AG04449 (cell line): ENCODE measurements around the gene KIF7.
"Not testable (repeated sequence)": the region's sequence is repeated elsewhere in the genome, so short reads cannot be mapped to it uniquely, and the experiment has no call there.

Experiments
- CTCF ChIA-PET: fragments of 350-600 bp; formaldehyde crosslinking; extraction: SDS; loops from one replicate; lab custom pipeline; 2021; ENCODE audit warnings: antibody characterized with exemption; lab: Yijun Ruan, JAX
- POLR2A ChIA-PET: fragments of 400-600, 350-600 bp; formaldehyde crosslinking; extraction: SDS; loops from one replicate; lab custom pipeline; 2020; ENCODE audit warnings: antibody characterized with exemption, inconsistent platforms; lab: Yijun Ruan, JAX
- DNase-seq: peaks from one replicate; pipeline ENCODE4 v3.0.0-alpha.2; 2010; ENCODE audit warnings: low read depth, low spot score
- H3K4me3 ChIP-seq: 2 replicates; pipeline ENCODE4 v1.5.1; 2011; ENCODE audit warnings: low read depth, mild to moderate bottlenecking, control low read depth, low read length
- TF ChIP-seq, protein P1 (sequence below): IDR thresholded peaks from one replicate; pipeline ENCODE4 v1.5.1; 2011; ENCODE audit warnings: mild to moderate bottlenecking, moderate library complexity, low read length, control low read depth, inconsistent platforms; ENCODE audit not compliant: insufficient read depth; ENCODE audit errors: missing control alignments

KIF7 gene

GRCh38 chr15:89690276-89691218 lies 35.3 kb upstream of the KIF7 start, which contains the start of the genes PEX11A and WDR93:
PEX11A (minus strand) TSS chr15:89690754; CDS start chr15:89690632, 122 bp downstream.
WDR93 (plus strand) TSS chr15:89690811; CDS start chr15:89701747, 10,936 bp downstream.
- peak within 1 kb of the TSS; percentile 94 for H3K4me3 ChIP-seq
- CTCF ChIA-PET: interaction anchor here (0.9 kb wide), 1 partner anchor 12 kb away, joined by 3 read pairs; no protein-coding TSS in a partner anchor
- POLR2A ChIA-PET: no interaction called here
- no peak for DNase-seq
- TF ChIP-seq, protein P1, sequence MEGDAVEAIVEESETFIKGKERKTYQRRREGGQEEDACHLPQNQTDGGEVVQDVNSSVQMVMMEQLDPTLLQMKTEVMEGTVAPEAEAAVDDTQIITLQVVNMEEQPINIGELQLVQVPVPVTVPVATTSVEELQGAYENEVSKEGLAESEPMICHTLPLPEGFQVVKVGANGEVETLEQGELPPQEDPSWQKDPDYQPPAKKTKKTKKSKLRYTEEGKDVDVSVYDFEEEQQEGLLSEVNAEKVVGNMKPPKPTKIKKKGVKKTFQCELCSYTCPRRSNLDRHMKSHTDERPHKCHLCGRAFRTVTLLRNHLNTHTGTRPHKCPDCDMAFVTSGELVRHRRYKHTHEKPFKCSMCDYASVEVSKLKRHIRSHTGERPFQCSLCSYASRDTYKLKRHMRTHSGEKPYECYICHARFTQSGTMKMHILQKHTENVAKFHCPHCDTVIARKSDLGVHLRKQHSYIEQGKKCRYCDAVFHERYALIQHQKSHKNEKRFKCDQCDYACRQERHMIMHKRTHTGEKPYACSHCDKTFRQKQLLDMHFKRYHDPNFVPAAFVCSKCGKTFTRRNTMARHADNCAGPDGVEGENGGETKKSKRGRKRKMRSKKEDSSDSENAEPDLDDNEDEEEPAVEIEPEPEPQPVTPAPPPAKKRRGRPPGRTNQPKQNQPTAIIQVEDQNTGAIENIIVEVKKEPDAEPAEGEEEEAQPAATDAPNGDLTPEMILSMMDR: no peak

- POLR2A ChIA-PET, DNase-seq: not testable (repeated sequence)
- CTCF ChIA-PET: interaction anchor here (1.0 to 1.3 kb wide), 2 partner anchors 22 to 44 kb away, joined by 3 to 5 read pairs; no protein-coding TSS in a partner anchor
- H3K4me3 ChIP-seq: peak overlapping the region; percentile 94
Observed at GRCh38 chr15:89689930-89690275, 34.6 kb upstream of the KIF7 start.

DNA sequence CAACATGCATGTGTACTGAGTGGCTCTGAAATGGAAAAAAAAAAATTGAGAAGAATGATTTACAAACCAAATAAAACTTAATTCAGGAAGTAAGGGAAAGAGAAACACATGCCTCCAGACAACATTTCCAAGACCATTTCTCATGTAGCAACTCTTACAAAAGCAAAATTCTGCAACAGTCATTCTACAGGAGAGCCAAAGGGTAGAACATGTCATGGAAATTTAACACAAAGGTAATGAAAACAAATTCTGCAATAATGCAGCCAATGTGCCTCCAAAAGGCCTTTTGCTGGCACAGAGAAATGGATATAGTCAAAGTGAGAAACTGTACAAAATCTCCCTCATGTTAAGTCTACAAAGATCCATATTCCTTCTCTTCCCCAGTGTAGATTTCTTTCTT lies 31.3 kb upstream of the KIF7 start:
- CTCF ChIA-PET: no interaction called here

DNA sequence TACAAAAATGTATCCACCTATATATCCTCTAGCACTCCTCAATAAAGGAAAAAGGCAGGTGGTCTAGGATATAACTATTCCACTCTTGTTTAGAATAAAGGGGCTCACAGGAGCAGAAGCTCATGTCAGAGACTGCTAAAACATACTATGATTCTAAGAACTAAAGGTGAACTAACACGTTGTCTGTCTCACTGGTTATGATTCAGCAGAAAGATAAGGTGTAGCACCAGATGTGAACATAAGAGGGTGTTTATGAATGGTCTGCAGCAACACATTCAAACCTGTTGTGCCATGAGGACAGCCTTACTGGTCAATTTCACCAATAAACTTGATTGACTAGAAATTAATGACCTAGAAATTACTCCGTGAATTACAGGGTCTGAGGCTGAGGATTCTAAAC lies 30.7 kb upstream of the KIF7 start:
- ChIA-PET CTCF (no interaction called here), POLR2A (no interaction called here)
- H3K4me3 ChIP-seq: no peak overlapping the region
- DNase-seq: no peak
- TF ChIP-seq, protein P1: no peak

More for the DNA sequence above, 31.3 kb upstream of the KIF7 start:
- POLR2A ChIA-PET: no interaction called here
- TF ChIP-seq, protein P1: no peak
- DNase-seq: no peak
- H3K4me3 ChIP-seq: no peak overlapping the region

- CTCF ChIA-PET: interaction anchor here (1.0 kb wide), 1 partner anchor 26 kb away, joined by 3 read pairs; the partner anchor contains the start of gene KIF7
- POLR2A ChIA-PET: no interaction called here
- DNase-seq: no peak
- no peak overlapping the region for H3K4me3 ChIP-seq
- TF ChIP-seq, protein P1: no peak
Observed at GRCh38 chr15:89681146-89681545, 25.9 kb upstream of the KIF7 start.

DNA sequence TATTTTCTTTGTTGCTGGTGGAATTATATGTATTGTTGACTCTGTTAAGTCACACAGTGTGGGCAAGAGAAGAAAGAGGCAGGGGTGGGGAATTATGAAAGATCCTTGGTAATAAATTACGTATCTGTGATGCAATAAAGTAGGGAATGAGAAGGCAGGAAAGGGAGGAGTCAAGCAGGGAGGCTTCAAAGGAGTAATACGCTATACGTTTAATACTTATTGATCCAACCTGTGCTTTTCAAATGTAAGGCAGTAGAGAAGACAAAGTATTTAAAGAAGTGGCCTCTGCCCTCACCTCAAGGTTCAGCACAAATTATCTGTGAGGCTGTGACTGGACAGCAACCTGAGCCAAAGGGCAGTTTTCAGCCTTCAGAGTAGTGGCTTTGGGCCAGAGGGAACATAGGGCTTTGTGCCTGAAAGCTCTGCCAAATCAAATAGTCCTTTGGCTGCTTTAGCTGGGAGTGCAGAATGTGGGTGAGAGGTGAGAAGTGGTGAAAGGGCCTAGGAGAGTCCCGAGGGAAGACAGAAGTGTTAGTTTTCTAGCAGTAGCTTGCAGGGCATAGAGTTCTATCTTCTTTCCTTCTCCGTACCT lies 25.1 kb upstream of the KIF7 start:
- peak; percentile 26 for DNase-seq
- H3K4me3 ChIP-seq: no peak overlapping the region
- ChIA-PET CTCF (interaction anchor here (1.0 kb wide), 1 partner anchor 26 kb away, joined by 3 read pairs; the partner anchor contains the start of gene KIF7), POLR2A (no interaction called here)
- TF ChIP-seq, protein P1: no peak
